Measurements from ENCODE around the gene SYNJ2.

The SYNJ2 gene

GRCh38 chr6:157996201-157996712 lies 14.6 kb downstream of the SYNJ2 start:
- in situ Hi-C loops (cut with MboI; ENCODE audit: low sequenced_read_pairs) = no loop called here

GRCh38 chr6:157996918-157997702 lies 15.4 kb downstream of the SYNJ2 start:
- in situ Hi-C loops (cut with MboI; ENCODE audit: low sequenced_read_pairs) = no loop called here

GRCh38 chr6:157997893-157998608 lies 16.4 kb downstream of the SYNJ2 start:
- in situ Hi-C loops (cut with MboI; ENCODE audit: low sequenced_read_pairs) = no loop called here

GRCh38 chr6:157998707-157999167 lies 17.1 kb downstream of the SYNJ2 start:
- in situ Hi-C loops (cut with MboI; ENCODE audit: low sequenced_read_pairs) = no loop called here

- in situ Hi-C loops (cut with MboI; ENCODE audit: low sequenced_read_pairs) = no loop called here
Observed at GRCh38 chr6:157999168-158000051, 17.7 kb downstream of the SYNJ2 start.

- in situ Hi-C loops (cut with MboI; ENCODE audit: low sequenced_read_pairs) = no loop called here
Observed at GRCh38 chr6:158000530-158001307, 19.1 kb downstream of the SYNJ2 start.

GRCh38 chr6:158002249-158002950 lies 20.7 kb downstream of the SYNJ2 start:
- in situ Hi-C loops (cut with MboI; ENCODE audit: low sequenced_read_pairs) = no loop called here

GRCh38 chr6:158002951-158003853 lies 21.5 kb downstream of the SYNJ2 start:
- in situ Hi-C loops (cut with MboI; ENCODE audit: low sequenced_read_pairs) = no loop called here

GRCh38 chr6:158003910-158004700 lies 22.4 kb downstream of the SYNJ2 start:
- in situ Hi-C loops (cut with MboI; ENCODE audit: low sequenced_read_pairs) = no loop called here

GRCh38 chr6:158004701-158005095 lies 23.0 kb downstream of the SYNJ2 start:
- in situ Hi-C loops (cut with MboI; ENCODE audit: low sequenced_read_pairs) = no loop called here

GRCh38 chr6:158005626-158006180 lies 24.0 kb downstream of the SYNJ2 start:
- in situ Hi-C loops (cut with MboI; ENCODE audit: low sequenced_read_pairs) = no loop called here

GRCh38 chr6:158006331-158006730 lies 24.7 kb downstream of the SYNJ2 start:
- in situ Hi-C loops (cut with MboI; ENCODE audit: low sequenced_read_pairs) = no loop called here

- in situ Hi-C loops (cut with MboI; ENCODE audit: low sequenced_read_pairs) = no loop called here
Observed at GRCh38 chr6:158006821-158007570, 25.3 kb downstream of the SYNJ2 start.

- in situ Hi-C loops (cut with MboI; ENCODE audit: low sequenced_read_pairs) = no loop called here
Observed at GRCh38 chr6:158008864-158009113, 27.1 kb downstream of the SYNJ2 start.

GRCh38 chr6:158009114-158009891 lies 27.6 kb downstream of the SYNJ2 start:
- in situ Hi-C loops (cut with MboI; ENCODE audit: low sequenced_read_pairs) = no loop called here

GRCh38 chr6:158009935-158010585 lies 28.4 kb downstream of the SYNJ2 start:
- in situ Hi-C loops (cut with MboI; ENCODE audit: low sequenced_read_pairs) = no loop called here

All from HL-60/S4 (cell line).